Body of pancreas (tissue), 4 donors: ENCODE data around the gene CTSZ. TPM values are rescaled to one million over a fixed set of nuclear protein-coding genes. Genes with fewer than 3 reads are reported as not detected.
A peak's percentile ranks its signal among the peaks of the same experiment; 100 is the strongest.

Experiments used
- ATAC-seq: fragments of 150-250 bp; one replicate; pipeline ENCODE4 v1.9.1; 2016
- DNase-seq, 4 donors: peaks; one replicate each; pipeline ENCODE4 v3.0.0-alpha.2; 2019
- H3K27ac ChIP-seq, 4 donors: fragments of 200-600 bp; sonication (generic); 1 replicate in 3 of 4; 2 replicates in 1 of 4; pipeline versions ENCODE4 v1.5.1 to v1.6.1; 2016 to 2019; ENCODE audit warnings: mild to moderate bottlenecking in 1 of 4, mixed read lengths in 1 of 4, moderate library complexity in 1 of 4
- H3K27me3 ChIP-seq, 2 donors: fragments of 200-600 bp; sonication (generic); one replicate each; pipeline ENCODE4 v1.6.0; 2016; ENCODE audit warnings: mild to moderate bottlenecking in 1 of 2
- H3K36me3 ChIP-seq, 2 donors: fragments of 200-600 bp; sonication (generic); replicated peaks in 1 of 2; 2 replicates each; pipeline ENCODE4 v1.5.1; 2016; ENCODE audit warnings: low read depth in 2 of 2; ENCODE audit not compliant: insufficient read depth in 1 of 2
- H3K4me1 ChIP-seq: fragments of 200-600 bp; sonication (generic); one replicate; pipeline ENCODE4 v1.6.0; 2016
- H3K4me3 ChIP-seq, 2 donors: fragments of 200-600 bp; sonication (generic); 1 replicate in 1 of 2; 2 replicates in 1 of 2; pipeline ENCODE4 v1.5.1; 2016 to 2019
- H3K9me3 ChIP-seq, 3 donors: fragments of 200-600 bp; sonication (generic); 1 replicate in 2 of 3; 2 replicates in 1 of 3; pipeline ENCODE4 v1.5.1; 2016
- CTCF ChIP-seq, 7 experiments: fragments of 450-650 bp in 4 of 7; fragments of 200-600 bp in 3 of 7; sonication (generic) in 3 of 7; IDR thresholded peaks; one replicate each; pipeline ENCODE4 v1.5.1; 2016 to 2019; ENCODE audit warnings: antibody characterized with exemption in 7 of 7
- POLR2A ChIP-seq, 3 donors: fragments of 450-650 bp; IDR thresholded peaks; one replicate each; pipeline ENCODE4 v1.6.1; 2016; ENCODE audit warnings: antibody characterized with exemption in 3 of 3, mild to moderate bottlenecking in 2 of 3
- WGBS, 2 donors: methylation state at CpG; one replicate each; pipeline ENCODE4 v1.1.5; 2017; 5-methylcytosine and 5-hydroxymethylcytosine counted together
- intact Hi-C: fragments of 100-400 bp; cut with DNase I; formaldehyde crosslinking; loops from one replicate; pipeline ENCODE4 v1.15.1; 2023
- total RNA-seq, 2 donors: library from RNA; depleted of rRNA; stranded (reverse); fragments of >200 nt; gene quantifications; one replicate each; pipeline ENCODE4 v1.1.0, GENCODE V29; 2016

CTSZ gene
- total RNA-seq, 2 donors from 2014 or later: 54.1 to 89.8 TPM

- ATAC-seq: no peak
- Histone ChIP-seq H3K4me3 (no peak overlapping the region), H3K9me3 (no peaks in the 10 kb centered on the region), H3K27me3 (no peaks in the 10 kb centered on the region), H3K4me1 (peaks cover 26% of the 10 kb centered on the region), H3K36me3 (peaks cover 0 to 9% of the 10 kb centered on the region in 2 donors), H3K27ac (no peak overlapping the region)
- DNase-seq: no peak
- TF ChIP-seq CTCF (IDR thresholded peaks at IDR 0.05): no peak
- TF ChIP-seq POLR2A (IDR thresholded peaks at IDR 0.05): peak in 1 of 3 donors; percentile 6
- WGBS, 2 donors: 83 to 92% methylated on average over 7 to 8 of the region's 8 CpGs
- intact Hi-C loops: no loop called here
Measured at GRCh38 chr20:59002388-59002787, 4.7 kb downstream of the CTSZ start.

GRCh38 chr20:59001449-59002171 is 5.4 kb downstream of the CTSZ start:
- intact Hi-C loops: no loop called here

GRCh38 chr20:59001068-59001448 is 6.0 kb downstream of the CTSZ start:
- DNase-seq (no peak), ATAC-seq (no peak)
- intact Hi-C loops: no loop called here
- Histone ChIP-seq H3K4me1 (peaks cover 25% of the 10 kb centered on the region), H3K9me3 (no peaks in the 10 kb centered on the region), H3K27ac (no peak overlapping the region), H3K4me3 (no peak overlapping the region), H3K27me3 (no peaks in the 10 kb centered on the region), H3K36me3 (peaks cover 0 to 16% of the 10 kb centered on the region in 2 donors)
- TF ChIP-seq CTCF (IDR thresholded peaks at IDR 0.05) (no peak), POLR2A (IDR thresholded peaks at IDR 0.05) (no peak)
- WGBS, 2 donors: 89 to 92% methylated on average over 9 to 13 of the region's 13 CpGs

More at GRCh38 chr20:59001449-59002171, 5.4 kb downstream of the CTSZ start:
- no peak overlapping the region for H3K4me3 ChIP-seq
- no peak overlapping the region for H3K27ac ChIP-seq
- DNase-seq (no peak), ATAC-seq (no peak)
- TF ChIP-seq POLR2A (IDR thresholded peaks at IDR 0.05) (no peak), CTCF (IDR thresholded peaks at IDR 0.05) (no peak)
- peaks cover 0 to 13% of the 10 kb centered on the region in 2 donors for H3K36me3 ChIP-seq
- no peaks in the 10 kb centered on the region for H3K9me3 ChIP-seq
- WGBS, 2 donors: 90 to 93% methylated on average over 18 to 27 of the region's 27 CpGs
- peaks cover 24% of the 10 kb centered on the region for H3K4me1 ChIP-seq
- H3K27me3 ChIP-seq: no peaks in the 10 kb centered on the region

- Histone ChIP-seq H3K4me1 (peaks cover 25% of the 10 kb centered on the region), H3K27ac (no peak overlapping the region), H3K27me3 (no peaks in the 10 kb centered on the region), H3K4me3 (no peak overlapping the region), H3K9me3 (no peaks in the 10 kb centered on the region), H3K36me3 (peaks cover 0 to 18% of the 10 kb centered on the region in 2 donors)
- intact Hi-C loops: no loop called here
- ATAC-seq (no peak), DNase-seq (no peak)
- WGBS, 2 donors: 62 to 69% methylated on average over 3 of the region's 3 CpGs
- TF ChIP-seq POLR2A (IDR thresholded peaks at IDR 0.05) (no peak), CTCF (IDR thresholded peaks at IDR 0.05) (no peak)
Measured at GRCh38 chr20:59000326-59000725, 6.7 kb downstream of the CTSZ start.

GRCh38 chr20:58998656-58999055 is 8.4 kb downstream of the CTSZ start:
- Histone ChIP-seq H3K27ac (no peak overlapping the region), H3K9me3 (no peaks in the 10 kb centered on the region), H3K4me1 (peaks cover 15% of the 10 kb centered on the region), H3K4me3 (no peak overlapping the region), H3K27me3 (no peaks in the 10 kb centered on the region), H3K36me3 (peaks cover 0 to 25% of the 10 kb centered on the region in 2 donors)
- intact Hi-C loops: no loop called here
- TF ChIP-seq POLR2A (IDR thresholded peaks at IDR 0.05) (no peak), CTCF (IDR thresholded peaks at IDR 0.05) (no peak)
- ATAC-seq (no peak), DNase-seq (no peak)
- 86 to 96% methylated on average over 11 of the region's 11 CpGs for WGBS, 2 donors
